ENCODE data around the gene PGM2.
"Not testable (repeated sequence)": the region's sequence is repeated elsewhere in the genome, so short reads cannot be mapped to it uniquely, and the experiment has no call there.

PGM2 gene

GRCh38 chr4:37820458-37820857 lies 6.0 kb upstream of the PGM2 start:
- DNase-seq = not testable (repeated sequence)

- DNase-seq = peak; percentile 31
Observed at GRCh38 chr4:37821953-37822605, 4.4 kb upstream of the PGM2 start.

- not testable (repeated sequence) for DNase-seq
Observed at GRCh38 chr4:37825501-37825900, 985 bp upstream of the PGM2 start.

GRCh38 chr4:37825968-37826294 lies 555 bp upstream of the PGM2 start:
- DNase-seq = no peak

- DNase-seq = no peak
Observed at GRCh38 chr4:37827030-37827685, 672 bp downstream of the PGM2 start.

DNA sequence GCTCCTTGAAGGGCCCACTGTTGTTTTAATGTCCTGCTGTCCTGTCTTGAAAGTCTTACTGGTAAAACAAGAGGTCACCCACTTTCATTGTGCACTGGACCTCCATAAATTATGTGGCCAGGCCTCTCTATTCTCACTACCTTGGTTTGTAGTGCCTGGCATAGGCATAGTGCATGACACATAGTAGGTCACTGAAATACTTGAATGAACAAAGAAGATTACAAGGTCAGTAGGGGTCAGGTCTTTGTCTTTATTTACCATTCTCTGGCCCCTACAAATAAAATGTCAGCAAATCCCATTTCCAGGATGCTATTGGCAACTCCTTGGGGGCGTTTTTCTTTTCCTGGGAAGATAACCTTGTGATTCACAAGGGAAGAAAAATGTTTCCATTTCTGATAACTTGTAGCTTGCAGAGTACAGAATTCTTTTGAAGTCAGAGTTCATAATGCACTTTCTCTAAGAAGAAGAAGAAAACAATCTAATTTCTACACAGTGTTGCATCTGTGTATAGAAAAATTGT lies 1.4 kb downstream of the PGM2 start:
- DNase-seq = no peak

GRCh38 chr4:37828843-37829242 lies 2.4 kb downstream of the PGM2 start:
- DNase-seq = no peak

GRCh38 chr4:37830640-37831039 lies 4.2 kb downstream of the PGM2 start:
- DNase-seq = no peak

GRCh38 chr4:37835031-37835430 lies 8.5 kb downstream of the PGM2 start:
- DNase-seq = no peak

- no peak for DNase-seq
Observed at GRCh38 chr4:37835806-37836205, 9.3 kb downstream of the PGM2 start.

DNA sequence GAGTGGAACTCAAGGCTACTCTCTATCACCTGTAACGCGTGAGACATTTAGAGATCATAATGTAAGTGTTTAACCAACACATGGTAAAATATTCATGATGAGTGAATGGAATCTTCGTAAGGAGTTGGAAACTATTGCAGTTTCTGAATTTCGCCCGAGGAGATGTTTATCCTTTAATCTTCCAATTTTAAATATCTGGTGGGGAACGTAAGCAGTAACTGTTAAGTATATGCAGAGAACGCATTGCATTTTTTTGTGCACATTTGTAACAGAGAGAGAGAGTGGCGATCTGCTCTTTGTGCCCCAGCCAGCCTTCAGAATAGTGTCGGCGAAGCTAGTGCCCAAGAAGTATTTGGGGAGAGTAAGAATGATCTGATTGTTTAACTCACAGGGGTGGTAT lies 9.8 kb downstream of the PGM2 start:
- DNase-seq = no peak

DNA sequence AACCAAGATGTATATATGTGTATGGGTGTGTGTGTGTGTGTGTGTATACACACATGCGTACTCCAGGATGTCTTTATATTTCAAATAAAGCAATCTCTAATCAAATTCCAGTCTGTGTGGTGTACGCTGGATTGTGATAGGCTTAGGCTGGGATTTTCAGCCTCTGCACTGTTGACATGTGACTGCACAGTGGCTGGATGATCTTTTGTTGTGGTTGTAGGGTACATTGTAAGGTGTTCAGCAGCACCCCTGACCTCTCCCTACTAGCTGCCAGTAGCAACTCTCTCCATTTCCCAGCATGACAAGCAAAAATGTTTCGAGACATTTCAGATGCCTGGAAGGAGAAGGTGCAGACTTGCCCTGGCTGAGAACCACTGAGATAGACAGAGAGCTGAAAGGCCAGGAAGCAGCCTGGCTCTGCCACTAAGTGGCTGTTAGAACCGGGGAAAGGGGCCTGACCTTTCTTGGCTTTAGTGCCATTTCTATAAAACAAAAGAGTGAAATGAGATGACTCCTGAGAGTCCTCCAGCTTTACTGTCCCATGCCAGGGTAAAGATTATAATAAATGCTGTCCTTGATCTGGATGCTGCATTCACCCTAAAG lies 10.5 kb downstream of the PGM2 start:
- no peak for DNase-seq

DNA sequence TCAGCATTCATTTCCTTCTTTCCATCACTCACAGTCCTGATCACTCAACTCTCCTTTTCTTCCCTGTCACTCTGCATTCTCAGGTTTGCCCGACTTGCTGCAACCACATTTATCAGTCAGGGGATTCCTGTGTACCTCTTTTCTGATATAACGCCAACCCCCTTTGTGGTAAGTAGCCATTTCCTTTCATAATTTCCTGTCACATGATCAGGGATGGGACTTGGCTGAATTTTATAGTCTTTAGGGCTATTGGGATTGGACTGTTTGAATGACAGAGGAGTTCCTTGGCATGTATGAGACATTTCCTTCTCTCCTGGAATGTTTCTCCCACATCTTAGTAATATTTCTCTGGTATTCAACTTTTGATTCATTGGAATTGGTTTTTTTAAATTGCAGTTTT lies 11.0 kb downstream of the PGM2 start:
- no peak for DNase-seq

DNA sequence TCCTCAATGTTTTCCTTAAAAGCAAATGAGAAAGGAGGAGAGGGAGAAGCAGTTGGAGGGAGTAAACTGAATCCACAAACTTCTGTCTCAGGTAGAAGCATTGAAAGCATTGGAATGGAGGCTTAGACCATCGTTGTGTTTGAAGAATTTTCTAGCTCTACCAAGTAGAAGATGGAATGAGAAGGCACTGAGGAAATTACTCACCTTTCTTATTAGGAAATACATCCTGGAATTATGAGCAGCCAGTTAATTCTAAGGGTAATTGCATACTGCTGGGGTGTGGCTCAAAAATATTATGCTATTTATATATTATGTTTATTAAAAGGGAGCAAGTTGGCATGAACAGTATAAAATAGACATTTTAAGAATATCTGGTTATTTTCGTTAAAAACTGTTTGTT lies 12.9 kb downstream of the PGM2 start:
- no peak for DNase-seq

GRCh38 chr4:37844204-37844603 lies 17.7 kb downstream of the PGM2 start:
- no peak for DNase-seq

- DNase-seq = no peak
Observed at GRCh38 chr4:37845201-37845600, 18.7 kb downstream of the PGM2 start.

DNA sequence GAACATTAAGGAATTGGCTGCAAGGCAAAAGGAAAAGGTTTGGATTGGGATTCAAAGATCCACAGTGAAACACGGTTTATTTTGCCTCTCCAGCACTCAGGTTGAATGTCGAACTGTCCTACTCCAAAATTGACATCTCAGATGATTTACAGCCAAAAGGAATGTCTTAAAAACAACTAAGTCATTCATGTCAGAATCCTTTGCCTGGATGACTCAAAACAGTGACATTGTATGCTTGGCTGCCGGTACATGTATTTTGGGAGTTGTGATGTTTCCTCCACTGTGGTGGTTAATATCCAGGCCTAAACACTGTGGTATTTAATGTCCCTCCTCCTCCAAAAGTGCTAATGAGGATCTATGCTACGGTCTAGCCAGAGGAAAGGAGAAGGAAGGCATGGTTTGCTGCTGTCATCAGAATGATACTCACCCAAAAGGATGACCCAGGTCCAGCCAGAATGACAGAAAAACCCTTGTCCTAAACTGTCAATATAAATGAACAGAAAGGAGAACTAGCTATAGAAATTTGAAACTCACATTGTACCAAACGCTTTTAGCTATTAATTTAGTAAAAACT lies 20.9 kb downstream of the PGM2 start:
- no peak for DNase-seq

GRCh38 chr4:37852376-37852775 lies 25.9 kb downstream of the PGM2 start:
- no peak for DNase-seq

DNA sequence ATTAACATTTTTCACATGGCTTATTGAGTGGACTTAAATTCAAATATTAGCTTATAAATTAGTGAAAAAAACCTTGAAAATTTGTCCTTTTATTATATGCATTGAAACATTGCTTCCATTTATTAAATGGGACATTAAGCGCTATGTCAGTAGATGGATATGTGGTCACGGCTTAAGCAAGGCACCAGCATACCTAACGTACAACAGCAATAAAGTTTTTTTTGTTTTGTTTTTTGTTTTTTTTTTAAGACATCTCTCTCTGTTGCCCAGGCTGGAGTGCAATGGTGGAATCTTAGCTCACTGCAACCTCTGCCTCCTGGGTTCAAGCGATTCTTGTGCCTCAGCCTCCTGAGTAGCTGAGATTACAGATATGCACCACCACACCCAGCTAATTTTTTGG lies 31.6 kb downstream of the PGM2 start:
- no peak for DNase-seq

- no peak for DNase-seq
Observed at GRCh38 chr4:37858872-37859271, 32.4 kb downstream of the PGM2 start.

- no peak for DNase-seq
Observed at GRCh38 chr4:37860266-37860665, 33.8 kb downstream of the PGM2 start.

GRCh38 chr4:37862961-37863360 lies 36.5 kb downstream of the PGM2 start:
- no peak for DNase-seq

DNA sequence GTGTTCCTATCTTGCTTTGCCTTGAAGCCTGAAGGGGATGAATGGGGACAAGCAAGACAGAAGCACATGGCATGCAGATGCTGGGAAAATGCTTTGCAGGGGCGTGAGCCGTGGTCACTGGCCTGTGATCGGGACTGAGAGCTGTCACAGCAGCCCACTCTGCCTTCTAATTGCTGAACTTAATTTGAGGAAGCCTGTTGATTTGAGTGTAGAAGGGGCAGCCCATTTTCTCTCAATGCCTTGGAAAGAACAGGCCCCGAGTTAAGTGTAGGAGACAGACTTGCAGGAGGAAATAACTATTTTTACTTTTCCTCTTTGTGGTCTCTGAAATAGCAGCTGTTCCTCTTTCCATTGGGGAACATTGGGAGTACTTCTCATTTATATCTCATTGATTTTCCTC lies 38.3 kb downstream of the PGM2 start:
- DNase-seq = no peak

GRCh38 chr4:37865450-37865849 lies 39.0 kb downstream of the PGM2 start:
- DNase-seq = no peak

Data from NCI-H1105 (cell line).